Stimulated activated CD8-positive, alpha-beta memory T cell treated with anti-CD3 and anti-CD28 coated beads, Interleukin-12 subunit alpha, Interleukin-12 subunit beta, amount 100 ng/mL, for 24 hours (primary cell): ENCODE results near the gene SLC16A10.
"Not testable (repeated sequence)": the region's sequence is repeated elsewhere in the genome, so short reads cannot be mapped to it uniquely, and the experiment has no call there.

Experiments used
- DNase-seq: peaks from one replicate; pipeline ENCODE4 v3.0.0-alpha.2; 2020; ENCODE audit errors: extremely low read depth

SLC16A10 gene

DNA sequence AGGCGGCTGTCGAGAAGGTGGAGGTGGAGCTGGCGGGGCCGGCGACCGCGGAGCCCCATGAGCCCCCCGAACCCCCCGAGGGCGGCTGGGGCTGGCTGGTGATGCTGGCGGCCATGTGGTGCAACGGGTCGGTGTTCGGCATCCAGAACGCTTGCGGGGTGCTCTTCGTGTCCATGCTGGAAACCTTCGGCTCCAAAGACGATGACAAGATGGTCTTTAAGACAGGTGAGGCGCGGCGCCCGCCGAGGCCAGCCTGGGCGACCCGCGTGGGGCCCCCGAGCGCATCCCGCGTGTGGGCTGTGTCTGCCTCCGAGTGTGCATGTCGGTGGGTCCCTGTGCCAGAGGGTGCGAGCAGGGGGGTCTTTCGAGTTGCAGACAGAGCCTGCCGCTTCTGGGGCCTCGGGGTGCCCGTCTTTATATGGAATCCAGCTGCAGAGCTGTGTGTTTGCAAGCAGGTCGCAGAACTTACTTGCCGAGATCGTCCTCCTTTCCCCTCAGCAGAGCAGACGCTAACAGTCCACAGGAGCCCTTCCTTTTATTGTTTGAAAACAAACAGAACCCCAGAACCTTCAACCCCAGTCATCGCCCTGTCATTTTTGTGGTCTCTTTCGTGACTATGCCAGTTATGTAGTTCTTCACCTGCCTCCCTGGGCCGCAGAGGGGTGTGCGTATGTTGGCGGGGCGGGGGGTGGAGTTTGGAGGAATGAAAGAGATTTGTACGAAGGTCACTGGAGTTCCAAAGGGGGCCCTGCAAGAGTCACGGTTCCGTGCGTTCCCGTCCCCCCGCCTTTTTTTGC, 766 bp downstream of the SLC16A10 start:
- no peak for DNase-seq

DNA sequence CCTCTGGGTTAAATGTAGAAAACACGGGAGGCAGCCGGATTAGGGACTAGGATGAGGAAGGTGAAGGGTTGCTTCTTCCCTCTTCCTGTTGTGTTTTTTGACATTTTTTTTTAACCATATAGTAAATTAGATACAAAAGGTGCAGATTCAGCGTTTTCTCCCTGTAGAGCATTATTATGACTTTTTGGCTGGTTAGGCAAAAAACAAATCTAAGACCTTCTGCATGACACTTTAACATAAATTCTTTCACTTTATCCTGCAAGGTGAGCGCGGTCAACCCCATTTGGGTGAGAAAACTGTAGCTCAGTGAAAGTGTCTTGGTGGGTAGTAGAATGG, 1.3 kb downstream of the SLC16A10 start:
- no peak for DNase-seq

DNA sequence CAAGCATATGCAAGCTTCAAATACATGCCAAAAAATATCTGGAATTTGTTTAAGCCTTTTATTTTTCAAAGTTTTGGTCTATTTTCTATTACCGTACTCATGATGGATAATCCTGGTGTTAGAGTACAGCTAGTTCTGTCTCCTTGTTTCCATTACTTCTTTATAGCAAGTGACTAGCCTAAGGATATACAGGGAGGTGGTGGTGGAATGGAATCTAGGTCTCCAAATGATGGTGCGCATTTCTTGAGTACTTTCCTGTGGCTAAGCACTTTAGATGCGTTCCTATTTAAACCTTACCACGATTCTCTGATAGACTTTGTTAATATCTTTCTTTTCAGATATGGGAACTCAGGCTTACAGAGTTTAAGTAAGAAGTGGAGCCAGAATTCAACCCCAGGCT, 3.5 kb downstream of the SLC16A10 start:
- DNase-seq: no peak

GRCh38 chr6:111091987-111092386, 4.7 kb downstream of the SLC16A10 start:
- DNase-seq: no peak

GRCh38 chr6:111095488-111095887, 8.2 kb downstream of the SLC16A10 start:
- not testable (repeated sequence) for DNase-seq

GRCh38 chr6:111096246-111096645, 8.9 kb downstream of the SLC16A10 start:
- no peak for DNase-seq

- no peak for DNase-seq
Observed at GRCh38 chr6:111098597-111098996, 11.3 kb downstream of the SLC16A10 start.

GRCh38 chr6:111101987-111102386, 14.7 kb downstream of the SLC16A10 start:
- no peak for DNase-seq

DNA sequence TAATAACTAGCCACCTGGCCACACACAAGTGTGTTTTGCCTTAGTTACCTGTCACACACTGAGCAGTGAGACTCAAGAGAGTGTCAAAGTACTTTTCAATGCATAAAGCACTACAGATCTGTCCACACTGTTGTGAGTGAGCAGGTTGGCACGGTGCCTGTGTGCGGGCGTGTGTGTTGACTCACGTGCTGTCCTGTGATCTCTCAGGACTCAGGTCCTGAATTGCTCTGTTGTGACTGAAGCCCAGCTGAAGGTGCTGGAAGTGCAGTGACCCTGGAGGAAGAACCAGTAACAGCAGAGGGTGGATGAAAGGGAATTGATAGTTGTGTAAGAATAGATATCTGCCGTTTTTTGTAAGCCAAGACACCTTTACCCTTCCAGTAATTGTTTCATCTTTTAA, 18.3 kb downstream of the SLC16A10 start:
- DNase-seq: no peak

- DNase-seq: no peak
Observed at GRCh38 chr6:111107589-111107988, 20.3 kb downstream of the SLC16A10 start.

- DNase-seq: no peak
Observed at GRCh38 chr6:111110036-111110435, 22.7 kb downstream of the SLC16A10 start.

DNA sequence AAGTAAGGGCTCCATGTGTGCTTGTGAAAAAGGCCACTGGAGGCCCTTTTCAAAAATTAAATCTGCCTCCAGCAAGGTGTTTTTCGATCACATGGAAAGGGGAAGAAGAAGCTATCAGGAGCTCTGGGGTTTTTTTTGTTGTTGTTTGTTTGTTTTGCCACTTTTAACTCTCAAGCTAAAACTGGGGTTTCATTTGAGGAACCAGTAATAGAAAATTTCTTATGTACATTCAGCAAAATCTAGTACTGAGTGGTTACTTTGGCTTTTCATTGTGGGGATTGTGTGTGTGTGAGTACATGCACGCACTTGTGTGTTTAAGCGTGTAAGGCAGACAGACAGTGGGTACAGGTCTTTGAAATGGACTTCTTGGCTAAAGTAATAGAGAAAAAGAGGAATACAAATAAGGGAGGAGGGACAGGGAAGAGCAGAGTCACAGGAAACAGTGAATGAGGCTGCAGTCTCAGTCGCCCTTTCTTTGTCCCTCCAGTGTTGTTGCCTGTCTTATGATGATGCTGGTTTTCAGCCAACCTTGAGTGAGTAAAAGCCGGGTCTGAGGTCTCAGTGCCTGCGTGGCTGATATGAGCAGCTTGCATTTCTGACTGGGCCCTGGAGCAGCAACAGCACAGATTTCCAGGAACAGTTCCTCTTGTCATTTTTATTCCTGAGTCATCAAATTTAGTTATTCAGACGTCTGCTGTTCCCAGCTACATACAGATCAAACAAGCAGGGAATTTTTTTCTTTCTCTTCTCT, 26.2 kb downstream of the SLC16A10 start:
- no peak for DNase-seq

DNA sequence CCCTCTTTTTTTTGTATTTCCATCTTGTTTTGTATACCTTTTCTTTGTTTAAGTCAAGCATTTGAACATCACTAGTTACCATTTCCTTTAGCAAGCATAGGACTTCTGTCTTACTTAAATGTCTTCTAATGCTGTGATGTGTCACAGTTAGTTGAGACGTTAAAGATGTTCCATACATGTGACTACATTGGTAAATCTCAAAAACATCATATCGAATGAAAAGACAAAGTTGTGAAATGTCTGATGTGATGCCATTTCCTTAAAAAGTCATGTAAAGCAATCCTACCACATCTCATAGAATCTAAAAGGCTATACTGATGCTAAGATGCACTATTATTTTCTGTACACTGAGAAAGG, 26.8 kb downstream of the SLC16A10 start:
- no peak for DNase-seq

DNA sequence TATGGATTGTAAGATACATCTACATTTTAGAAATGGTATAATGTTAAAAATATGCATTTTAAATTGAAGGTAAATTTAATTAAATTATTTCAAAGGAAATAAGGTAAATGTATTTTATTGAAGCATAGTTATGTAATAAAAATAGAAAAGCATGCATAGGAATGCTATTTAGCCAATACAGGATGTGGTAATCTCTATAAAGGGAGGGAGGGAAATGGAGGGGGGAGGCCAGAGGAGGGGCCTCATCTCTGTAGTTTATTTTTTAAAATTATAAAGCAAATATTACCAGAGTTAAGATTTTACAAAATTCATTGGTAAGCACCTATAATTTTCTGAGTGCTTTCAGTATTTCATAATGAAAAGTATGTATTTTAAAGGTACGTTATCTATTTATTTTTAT, 27.2 kb downstream of the SLC16A10 start:
- DNase-seq: no peak

DNA sequence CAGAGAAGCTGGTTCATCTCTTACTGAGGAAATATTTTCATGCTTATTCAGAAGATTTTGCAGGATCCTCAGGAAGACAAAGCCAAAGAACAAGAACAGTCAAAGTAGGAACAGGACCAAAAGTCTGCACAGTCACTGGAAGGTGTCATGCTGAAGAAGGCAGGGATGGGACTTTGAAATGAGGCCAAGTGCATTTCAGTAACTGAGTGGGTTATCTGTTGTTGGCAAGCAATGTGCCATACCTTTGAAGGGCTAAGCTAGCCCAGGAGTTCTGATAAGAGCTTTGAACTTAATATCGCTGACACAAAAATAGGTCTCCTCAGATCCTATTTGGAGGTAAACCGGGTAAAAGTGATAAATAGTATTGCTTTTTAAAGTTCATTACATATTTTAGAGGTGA, 31.5 kb downstream of the SLC16A10 start:
- DNase-seq: no peak

GRCh38 chr6:111119571-111120329, 32.4 kb downstream of the SLC16A10 start:
- DNase-seq: no peak

DNA sequence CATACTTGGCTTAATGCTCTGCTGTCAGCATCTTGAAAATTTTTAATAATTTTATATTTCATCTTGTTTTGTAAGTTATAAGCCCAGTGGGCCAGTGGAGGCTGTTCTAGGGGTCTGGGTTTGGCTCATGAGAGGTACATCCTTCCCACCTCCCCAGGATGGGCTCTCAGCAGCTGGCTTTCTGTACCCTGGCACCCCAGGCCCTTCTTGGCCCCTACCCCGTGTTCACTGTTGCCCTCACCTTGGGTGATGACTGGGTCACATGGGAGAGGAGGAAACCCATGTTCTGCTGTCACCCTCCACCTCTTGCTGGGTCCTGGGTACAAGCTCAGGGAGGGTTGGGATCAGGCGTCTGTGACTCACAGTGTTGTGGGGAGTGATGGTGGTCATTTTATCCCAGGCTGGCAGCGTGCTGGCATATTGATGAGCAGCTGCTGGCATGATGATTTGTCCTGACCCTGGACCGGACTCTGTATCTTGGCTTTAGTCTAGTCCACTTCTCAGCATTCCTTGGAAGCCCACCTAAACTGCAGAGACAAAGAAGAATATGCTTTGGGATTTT, 34.6 kb downstream of the SLC16A10 start:
- DNase-seq: no peak

- no peak for DNase-seq
Observed at GRCh38 chr6:111122458-111123286, 35.4 kb downstream of the SLC16A10 start.

GRCh38 chr6:111124406-111124805, 37.1 kb downstream of the SLC16A10 start:
- no peak for DNase-seq

GRCh38 chr6:111129013-111129412, 41.7 kb downstream of the SLC16A10 start:
- DNase-seq: no peak

- not testable (repeated sequence) for DNase-seq
Observed at GRCh38 chr6:111131018-111131417, 43.7 kb downstream of the SLC16A10 start.
